Measurements from ENCODE around the gene CLCNKB.
"Not testable (repeated sequence)": the region's sequence is repeated elsewhere in the genome, so short reads cannot be mapped to it uniquely, and the experiment has no call there.

CLCNKB gene

GRCh38 chr1:16043521-16043920 is at the start of gene CLCNKB:
Gene CLCNKB (plus strand): TSS chr1:16043782. CDS start chr1:16044493, 711 bp downstream.
- DNase-seq, result no peak

GRCh38 chr1:15994081-15994480 is 49.5 kb upstream of the CLCNKB start:
- no peak for DNase-seq

- peak; percentile 53 for DNase-seq
These were observed 48.8 kb upstream of the CLCNKB start for GRCh38 chr1:15994590-15995351.

GRCh38 chr1:15997076-15997585 is 46.5 kb upstream of the CLCNKB start:
- DNase-seq, result no peak

- no peak for DNase-seq
These were observed 45.8 kb upstream of the CLCNKB start for GRCh38 chr1:15997637-15998280.

GRCh38 chr1:15998929-15999328 is 44.7 kb upstream of the CLCNKB start:
- no peak for DNase-seq

GRCh38 chr1:16001274-16001673 is 42.3 kb upstream of the CLCNKB start:
- not testable (repeated sequence) for DNase-seq

- DNase-seq, result no peak
These were observed 38.0 kb upstream of the CLCNKB start for GRCh38 chr1:16005597-16005996.

GRCh38 chr1:16006010-16006409 is 37.6 kb upstream of the CLCNKB start:
- no peak for DNase-seq

- DNase-seq, result no peak
These were observed 36.8 kb upstream of the CLCNKB start for GRCh38 chr1:16006552-16007485.

- DNase-seq, result no peak
These were observed 35.8 kb upstream of the CLCNKB start for GRCh38 chr1:16007671-16008341.

- DNase-seq, result peak; percentile 78
These were observed 34.5 kb upstream of the CLCNKB start for GRCh38 chr1:16009030-16009460.

GRCh38 chr1:16009678-16010077 is 33.9 kb upstream of the CLCNKB start:
- no peak for DNase-seq

- DNase-seq, result no peak
These were observed 32.7 kb upstream of the CLCNKB start for GRCh38 chr1:16010837-16011236.

GRCh38 chr1:16011936-16012589 is 31.5 kb upstream of the CLCNKB start:
- no peak for DNase-seq

- peak; percentile 32 for DNase-seq
These were observed 30.9 kb upstream of the CLCNKB start for GRCh38 chr1:16012590-16013219.

- peak; percentile 71 for DNase-seq
These were observed 30.2 kb upstream of the CLCNKB start for GRCh38 chr1:16013220-16013907.

- DNase-seq, result no peak
These were observed 29.7 kb upstream of the CLCNKB start for GRCh38 chr1:16013908-16014258.

- DNase-seq, result no peak
These were observed 28.8 kb upstream of the CLCNKB start for GRCh38 chr1:16014509-16015482.

GRCh38 chr1:16015491-16015890 is 28.1 kb upstream of the CLCNKB start:
- no peak for DNase-seq
